Measurements from ENCODE around the gene UBE3C.

- TF ChIP-seq CTCF (optimal IDR thresholded peaks at IDR 0.05 in 1 of 3, IDR thresholded peaks at IDR 0.05 in 1 of 3, conservative IDR thresholded peaks at IDR 0.05 in 1 of 3; ENCODE audit: extremely low read depth in 1 of 3, insufficient read depth in 2 of 3, low read length in 3 of 3) (no peak), EZH2 (IDR thresholded peaks at IDR 0.05; ENCODE audit: low read length) (no peak)
Measured at GRCh38 chr7:157313645-157314044, 174.9 kb downstream of the UBE3C start.
